Smooth muscle cell (in vitro differentiated cells): ENCODE data around the gene AMPD1. TPM values are rescaled to one million over a fixed set of nuclear protein-coding genes. Genes with fewer than 3 reads are reported as not detected.
A peak's percentile ranks its signal among the peaks of the same experiment; 100 is the strongest.

Experiments used
- DNase-seq: peaks from one replicate; lab custom pipeline; 2025; ENCODE audit not compliant: unreplicated experiment; lab: John Stamatoyannopoulos, UW
- H2AFZ ChIP-seq: fragments of 200-600 bp; sonication (generic); 2 replicates; pipeline ENCODE4 v1.6.0; 2016; ENCODE audit warnings: antibody characterized with exemption, low read depth, mild to moderate bottlenecking
- H3F3A ChIP-seq: fragments of 200-600 bp; sonication (generic); 2 replicates; pipeline ENCODE4 v1.6.0; 2017; ENCODE audit warnings: antibody characterized with exemption, low read depth
- H3K27ac ChIP-seq: fragments of 200-600 bp; sonication (generic); 2 replicates; pipeline ENCODE4 v1.5.1; 2016; ENCODE audit warnings: low read depth, mild to moderate bottlenecking
- H3K27me3 ChIP-seq: fragments of 200-600 bp; sonication (generic); 2 replicates; pipeline ENCODE4 v1.6.1; 2016; ENCODE audit warnings: low read depth, mild to moderate bottlenecking
- H3K36me3 ChIP-seq: fragments of 200-600 bp; sonication (generic); 2 replicates; pipeline ENCODE4 v1.5.1; 2016; ENCODE audit warnings: low read depth
- H3K4me1 ChIP-seq: fragments of 200-600 bp; sonication (generic); 2 replicates; pipeline ENCODE4 v1.5.1; 2016; ENCODE audit warnings: low read depth
- H3K4me2 ChIP-seq: fragments of 200-600 bp; sonication (generic); 2 replicates; pipeline ENCODE4 v1.6.0; 2016; ENCODE audit warnings: mild to moderate bottlenecking
- H3K4me3 ChIP-seq: fragments of 200-600 bp; sonication (generic); 2 replicates; pipeline ENCODE4 v1.5.1; 2016; ENCODE audit warnings: mild to moderate bottlenecking
- H3K79me2 ChIP-seq: fragments of 200-600 bp; sonication (generic); 2 replicates; pipeline ENCODE4 v1.6.0; 2016; ENCODE audit warnings: low read depth, mild to moderate bottlenecking
- H3K9ac ChIP-seq: fragments of 200-600 bp; sonication (generic); 2 replicates; pipeline ENCODE4 v1.6.0; 2016; ENCODE audit warnings: low read depth
- H3K9me3 ChIP-seq: fragments of 200-600 bp; sonication (generic); replicated peaks from 2 replicates; pipeline ENCODE4 v1.5.1; 2016; ENCODE audit warnings: low read depth
- H4K20me1 ChIP-seq: fragments of 200-600 bp; sonication (generic); 2 replicates; pipeline ENCODE4 v1.6.0; 2016; ENCODE audit warnings: low read depth
- WGBS: methylation state at CpG from one replicate; pipeline ENCODE4 v1.1.7; 2016; ENCODE audit warnings: low lambda C conversion rate; 5-methylcytosine and 5-hydroxymethylcytosine counted together
- polyA plus RNA-seq: library from polyadenylated mRNA; unstranded; fragments of >200 nt; fragmentation: Nextera tagmentation; extraction: Ambion mirVana; gene quantifications from 2 replicates; pipeline ENCODE4 v1.2.1, GENCODE V29; 2016
- total RNA-seq: library from RNA; depleted of rRNA; stranded (reverse); fragments of >200 nt; gene quantifications from 2 replicates; pipeline ENCODE4 v1.2.3, GENCODE V29; 2014
- TF ChIP-seq, protein P1 (sequence below): fragments of 200-600 bp; sonication (generic); IDR thresholded peaks from 2 replicates; pipeline ENCODE4 v1.5.1; 2017; ENCODE audit warnings: borderline replicate concordance, mild to moderate bottlenecking, antibody characterized with exemption; ENCODE audit not compliant: insufficient read depth, poor library complexity, severe bottlenecking

The AMPD1 gene
- total and polyA plus RNA-seq, 2 experiments from 2014 or later, result not detected

DNA sequence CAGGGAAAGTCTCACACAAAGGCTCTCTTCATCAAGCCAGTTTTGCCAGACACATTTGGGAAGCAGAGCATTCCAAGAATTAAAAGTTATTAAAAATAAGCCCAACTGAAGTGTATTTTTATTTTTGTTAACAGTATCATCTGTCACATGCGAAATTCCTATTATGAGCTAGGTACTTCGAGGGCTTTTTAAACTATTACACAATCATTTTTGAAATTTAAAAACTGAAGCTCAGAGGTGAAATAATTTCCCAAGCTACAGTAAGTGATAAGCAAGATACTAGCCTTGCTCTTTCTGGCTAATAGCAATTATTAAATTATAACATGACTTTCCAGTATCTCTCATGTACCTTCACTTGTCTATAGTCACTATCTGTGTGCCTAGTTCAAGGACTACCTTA, 33.2 kb upstream of the AMPD1 start:
- H3K4me1 ChIP-seq, result no peaks in the 10 kb centered on the region
- no peak overlapping the region for H2AFZ ChIP-seq
- H3K27ac ChIP-seq, result peak overlapping the region; percentile 9
- H3K27me3 ChIP-seq, result no peaks in the 10 kb centered on the region
- no peak overlapping the region for H3K9ac ChIP-seq
- TF ChIP-seq, protein P1, sequence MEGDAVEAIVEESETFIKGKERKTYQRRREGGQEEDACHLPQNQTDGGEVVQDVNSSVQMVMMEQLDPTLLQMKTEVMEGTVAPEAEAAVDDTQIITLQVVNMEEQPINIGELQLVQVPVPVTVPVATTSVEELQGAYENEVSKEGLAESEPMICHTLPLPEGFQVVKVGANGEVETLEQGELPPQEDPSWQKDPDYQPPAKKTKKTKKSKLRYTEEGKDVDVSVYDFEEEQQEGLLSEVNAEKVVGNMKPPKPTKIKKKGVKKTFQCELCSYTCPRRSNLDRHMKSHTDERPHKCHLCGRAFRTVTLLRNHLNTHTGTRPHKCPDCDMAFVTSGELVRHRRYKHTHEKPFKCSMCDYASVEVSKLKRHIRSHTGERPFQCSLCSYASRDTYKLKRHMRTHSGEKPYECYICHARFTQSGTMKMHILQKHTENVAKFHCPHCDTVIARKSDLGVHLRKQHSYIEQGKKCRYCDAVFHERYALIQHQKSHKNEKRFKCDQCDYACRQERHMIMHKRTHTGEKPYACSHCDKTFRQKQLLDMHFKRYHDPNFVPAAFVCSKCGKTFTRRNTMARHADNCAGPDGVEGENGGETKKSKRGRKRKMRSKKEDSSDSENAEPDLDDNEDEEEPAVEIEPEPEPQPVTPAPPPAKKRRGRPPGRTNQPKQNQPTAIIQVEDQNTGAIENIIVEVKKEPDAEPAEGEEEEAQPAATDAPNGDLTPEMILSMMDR, result no peak
- H3K79me2 ChIP-seq, result peaks cover 43% of the 10 kb centered on the region
- DNase-seq, result no peak
- H3K9me3 ChIP-seq, result no peaks in the 10 kb centered on the region
- 98% methylated on average over 2 of the region's 2 CpGs for WGBS
- H3K4me2 ChIP-seq, result no peak overlapping the region
- peaks cover 7% of the 10 kb centered on the region for H3F3A ChIP-seq
- peaks cover 55% of the 10 kb centered on the region for H3K36me3 ChIP-seq
- no peak overlapping the region for H3K4me3 ChIP-seq
- peaks cover 60% of the 10 kb centered on the region for H4K20me1 ChIP-seq

DNA sequence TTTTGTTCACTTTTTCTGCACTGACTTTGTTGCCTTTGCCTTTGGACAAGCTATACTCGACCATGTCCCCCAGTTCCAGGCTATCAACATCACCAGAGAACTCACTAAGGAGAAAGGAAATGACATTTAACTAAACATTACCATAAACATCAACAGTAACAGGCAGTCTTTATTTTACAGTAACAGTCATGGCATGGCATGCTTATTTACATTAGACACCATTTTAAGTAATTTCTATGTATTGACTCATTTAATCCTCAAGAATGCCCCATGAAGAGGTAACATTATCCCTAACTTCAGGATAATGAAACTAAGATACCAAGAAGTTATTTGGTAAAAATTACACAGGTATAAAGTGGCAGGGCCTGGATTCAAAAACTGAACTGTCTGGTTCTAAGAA, 29.9 kb upstream of the AMPD1 start:
- no peak for DNase-seq
- 97% methylated on average over 1 of the region's 1 CpG for WGBS

DNA sequence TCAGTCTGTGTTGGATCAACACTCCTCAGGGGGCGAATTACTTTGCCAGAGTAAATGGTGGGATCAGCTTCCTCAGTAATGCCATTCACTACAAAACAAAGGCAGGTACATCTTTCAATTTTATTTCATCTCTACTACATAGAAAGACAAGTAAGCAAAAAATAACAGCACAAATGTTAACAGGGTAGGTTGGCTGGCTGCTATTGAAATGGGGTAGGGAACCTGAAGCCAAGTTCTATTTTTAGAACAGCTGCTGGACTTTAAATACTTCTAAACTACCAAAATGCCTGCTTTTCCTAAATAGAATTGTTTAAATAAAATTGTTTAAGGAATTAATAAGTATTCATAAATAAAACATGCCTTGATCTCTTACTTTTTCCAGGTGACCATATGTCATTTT, 28.6 kb upstream of the AMPD1 start:
- no peak overlapping the region for H3K4me3 ChIP-seq
- H2AFZ ChIP-seq, result no peak overlapping the region
- H3K4me1 ChIP-seq, result no peaks in the 10 kb centered on the region
- no peak overlapping the region for H3K9ac ChIP-seq
- DNase-seq, result no peak
- H3K27ac ChIP-seq, result no peak overlapping the region
- TF ChIP-seq, protein P1, result no peak
- 97% methylated on average over 1 of the region's 1 CpG for WGBS
- no peak overlapping the region for H3K4me2 ChIP-seq
- H3K79me2 ChIP-seq, result peaks cover 17% of the 10 kb centered on the region
- peaks cover 43% of the 10 kb centered on the region for H3F3A ChIP-seq
- no peaks in the 10 kb centered on the region for H3K27me3 ChIP-seq
- no peaks in the 10 kb centered on the region for H3K9me3 ChIP-seq
- peaks cover 31% of the 10 kb centered on the region for H4K20me1 ChIP-seq
- peaks cover 45% of the 10 kb centered on the region for H3K36me3 ChIP-seq

More for the DNA sequence above, 29.9 kb upstream of the AMPD1 start:
- peaks cover 30% of the 10 kb centered on the region for H3F3A ChIP-seq
- H3K27ac ChIP-seq, result peak overlapping the region; percentile 8
- peaks cover 22% of the 10 kb centered on the region for H3K79me2 ChIP-seq
- H2AFZ ChIP-seq, result no peak overlapping the region
- H3K4me1 ChIP-seq, result no peaks in the 10 kb centered on the region
- no peak overlapping the region for H3K4me3 ChIP-seq
- peaks cover 42% of the 10 kb centered on the region for H4K20me1 ChIP-seq
- H3K27me3 ChIP-seq, result no peaks in the 10 kb centered on the region
- no peak overlapping the region for H3K9ac ChIP-seq
- TF ChIP-seq, protein P1, result no peak
- peaks cover 40% of the 10 kb centered on the region for H3K36me3 ChIP-seq
- H3K9me3 ChIP-seq, result no peaks in the 10 kb centered on the region
- H3K4me2 ChIP-seq, result no peak overlapping the region

DNA sequence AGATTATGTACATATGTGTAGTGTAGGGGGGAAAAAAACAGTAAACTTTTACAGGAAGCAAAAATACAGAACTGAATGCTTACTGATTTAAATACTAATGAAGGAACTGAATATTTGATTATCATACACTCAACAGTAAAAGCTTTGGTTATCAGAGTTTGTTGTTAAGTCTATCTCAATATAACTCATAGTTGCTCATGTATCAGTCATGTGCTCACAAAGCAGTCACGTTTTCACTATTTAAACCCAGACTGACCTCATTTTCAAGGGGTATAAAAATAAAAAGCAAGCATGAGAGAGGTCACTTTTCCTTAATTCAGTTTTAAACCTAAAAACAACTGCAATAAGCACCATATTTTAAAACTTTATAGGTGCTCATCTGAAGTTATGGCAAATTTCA, 28.1 kb upstream of the AMPD1 start:
- no peak overlapping the region for H3K4me3 ChIP-seq
- DNase-seq, result no peak
- peaks cover 44% of the 10 kb centered on the region for H3F3A ChIP-seq
- H3K4me2 ChIP-seq, result no peak overlapping the region
- H3K79me2 ChIP-seq, result peaks cover 14% of the 10 kb centered on the region
- peak overlapping the region; percentile 32 for H3K27ac ChIP-seq
- peaks cover 26% of the 10 kb centered on the region for H4K20me1 ChIP-seq
- peaks cover 46% of the 10 kb centered on the region for H3K36me3 ChIP-seq
- TF ChIP-seq, protein P1, result no peak
- 0% methylated on average over 1 of the region's 1 CpG for WGBS
- no peaks in the 10 kb centered on the region for H3K27me3 ChIP-seq
- H2AFZ ChIP-seq, result no peak overlapping the region
- H3K4me1 ChIP-seq, result no peaks in the 10 kb centered on the region
- no peaks in the 10 kb centered on the region for H3K9me3 ChIP-seq
- no peak overlapping the region for H3K9ac ChIP-seq
